Measurements from ENCODE around the gene SUPT5H.

The SUPT5H gene

DNA sequence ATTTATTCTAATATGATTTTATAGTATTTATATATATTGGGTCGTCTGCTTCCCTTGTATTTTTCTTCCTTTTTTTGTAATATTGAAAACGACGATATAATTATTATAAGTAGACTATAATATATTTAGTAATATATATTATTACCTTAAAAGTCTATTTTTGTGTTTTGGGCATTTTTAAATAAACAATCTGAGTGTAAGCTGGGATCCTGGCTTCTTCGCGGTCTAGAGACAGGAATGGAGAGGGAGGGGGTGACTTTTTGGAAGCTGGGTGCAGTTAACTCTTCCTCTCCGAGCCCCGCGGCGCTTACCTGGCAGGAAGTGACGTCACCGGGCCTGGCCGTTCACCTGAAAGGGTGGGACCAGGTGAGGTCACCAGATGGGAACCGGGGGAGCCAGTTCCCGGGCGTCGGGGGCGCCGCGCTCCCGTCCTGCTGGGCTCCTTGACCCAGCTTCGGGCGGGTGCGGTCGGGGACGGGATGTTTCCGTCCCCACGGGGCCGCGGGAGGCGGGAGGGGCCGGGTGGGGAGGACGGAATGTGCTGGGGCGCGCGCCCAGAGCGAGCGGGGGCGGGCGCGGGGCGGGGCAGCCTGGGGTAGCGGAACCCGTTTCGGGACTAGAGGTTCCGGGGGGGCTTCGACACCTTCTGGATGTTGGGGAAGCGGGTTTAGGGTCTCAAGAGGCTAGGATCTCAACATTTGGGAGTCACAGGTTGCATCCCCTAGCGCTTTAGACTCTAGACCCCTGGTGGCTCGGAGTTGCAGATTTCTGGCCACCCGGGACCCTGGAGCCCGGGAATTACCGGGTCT is 36.0 kb upstream of the SUPT5H start:
- DNase-seq (ENCODE audit: low read depth in 3 of 3, low spot score in 1 of 3) = peak; percentile 67 to 85 (median 84)

DNA sequence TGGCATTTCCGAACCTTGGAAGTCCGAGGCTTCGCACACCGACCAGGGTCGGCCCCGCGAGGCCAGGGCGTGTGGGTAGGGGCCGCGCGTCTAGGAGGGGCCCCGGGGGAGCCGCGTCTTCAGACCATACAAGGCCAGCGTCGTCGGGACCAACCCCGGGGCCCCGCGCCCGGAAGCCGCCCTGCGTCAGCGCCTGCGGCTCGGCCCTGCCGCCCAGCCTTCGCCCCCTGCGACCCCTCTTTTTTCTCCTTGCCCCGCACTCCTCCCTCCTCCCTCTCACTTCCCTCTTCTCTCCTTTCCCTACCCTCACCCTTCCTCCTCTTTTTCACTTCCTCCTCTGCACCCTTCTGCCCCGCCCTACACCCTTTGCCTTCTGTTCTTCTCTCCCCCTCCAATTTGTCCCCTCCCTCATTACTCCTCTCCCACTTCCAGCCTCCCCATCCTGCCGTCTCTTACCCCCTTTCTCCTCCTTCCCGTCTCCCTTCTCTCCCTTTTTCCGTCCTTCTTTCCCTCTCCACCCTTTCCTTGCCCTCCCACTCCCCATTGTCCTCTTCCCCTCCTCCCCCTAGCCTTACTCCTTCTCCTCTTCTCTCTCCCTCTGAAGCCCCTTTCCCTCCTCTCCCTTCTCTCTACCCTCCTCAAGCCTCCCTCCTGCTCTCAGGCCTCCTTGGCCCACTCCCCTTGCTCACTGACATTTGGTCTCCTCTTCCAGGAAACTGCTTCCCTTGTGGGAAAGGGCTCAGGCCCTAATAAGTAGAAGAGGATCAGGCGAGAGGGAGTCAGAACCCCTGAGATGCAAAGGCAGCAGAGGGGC is 35.2 kb upstream of the SUPT5H start:
- DNase-seq (ENCODE audit: low read depth in 3 of 3, low spot score in 1 of 3) = peak in 2 of 3 donors; percentile 58 to 65

DNA sequence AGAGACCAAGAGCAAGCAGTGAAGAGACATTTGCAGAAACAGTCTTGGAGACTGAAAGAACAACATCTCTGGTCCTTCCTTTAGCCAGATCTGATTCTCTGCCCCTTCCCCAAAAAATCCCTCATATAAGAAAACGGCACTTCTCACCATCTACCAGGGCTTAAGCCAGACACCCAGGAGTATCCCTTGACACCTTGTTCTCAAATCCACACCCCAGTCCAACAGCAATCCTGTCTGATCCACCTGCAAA is 34.6 kb upstream of the SUPT5H start:
- no peak for DNase-seq (ENCODE audit: low read depth in 3 of 3, low spot score in 1 of 3)

DNA sequence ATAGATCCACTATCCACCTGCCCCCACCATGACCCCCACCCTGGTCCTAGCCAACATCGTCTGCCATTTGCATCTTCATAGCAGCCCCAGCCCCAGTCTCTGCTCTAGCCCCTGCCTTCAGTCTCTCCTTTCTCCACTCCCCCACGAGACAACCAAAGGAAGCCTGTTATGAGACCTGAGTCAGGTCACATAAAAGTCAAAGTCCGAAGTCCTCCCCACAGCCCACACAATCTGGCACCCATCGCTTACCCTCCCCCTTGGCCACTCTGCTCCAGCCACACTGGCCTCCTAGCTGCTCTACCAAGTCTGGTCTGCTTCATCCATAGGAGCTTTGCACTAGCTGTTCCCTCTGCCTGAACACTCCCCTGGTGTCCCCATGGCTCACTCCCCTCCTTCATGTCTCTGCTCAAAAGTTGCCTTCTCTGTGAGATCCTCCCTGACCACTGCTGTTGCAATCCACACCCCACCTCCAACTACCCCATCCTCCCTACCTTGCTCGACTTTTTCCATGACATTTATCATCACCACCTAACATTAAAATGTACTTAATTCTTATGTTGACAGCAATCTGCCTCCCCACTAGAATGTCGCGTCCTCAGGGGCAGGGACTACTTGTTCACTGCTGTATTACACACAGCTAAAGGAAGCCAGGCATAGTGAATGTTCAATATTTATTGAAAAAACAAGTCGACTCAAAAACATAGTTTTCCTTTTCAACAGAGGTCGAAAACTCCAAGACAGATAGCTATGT is 34.1 kb upstream of the SUPT5H start:
- no peak for DNase-seq (ENCODE audit: low read depth in 3 of 3, low spot score in 1 of 3)

DNA sequence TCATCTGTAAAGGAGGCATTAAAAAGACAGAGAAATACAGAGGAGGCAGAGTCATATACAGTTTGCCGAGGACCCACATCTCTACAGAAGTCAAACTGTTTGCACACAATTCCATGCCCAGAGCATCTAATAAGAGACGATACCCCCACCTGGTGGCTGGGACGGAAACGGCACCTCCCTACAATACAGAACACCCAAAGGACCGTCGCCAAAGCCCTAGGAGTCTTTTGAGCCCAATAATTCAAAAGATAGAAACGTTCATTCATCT is 33.6 kb upstream of the SUPT5H start:
- peak; percentile 79 to 86 (median 85) for DNase-seq (ENCODE audit: low read depth in 3 of 3, low spot score in 1 of 3)

DNA sequence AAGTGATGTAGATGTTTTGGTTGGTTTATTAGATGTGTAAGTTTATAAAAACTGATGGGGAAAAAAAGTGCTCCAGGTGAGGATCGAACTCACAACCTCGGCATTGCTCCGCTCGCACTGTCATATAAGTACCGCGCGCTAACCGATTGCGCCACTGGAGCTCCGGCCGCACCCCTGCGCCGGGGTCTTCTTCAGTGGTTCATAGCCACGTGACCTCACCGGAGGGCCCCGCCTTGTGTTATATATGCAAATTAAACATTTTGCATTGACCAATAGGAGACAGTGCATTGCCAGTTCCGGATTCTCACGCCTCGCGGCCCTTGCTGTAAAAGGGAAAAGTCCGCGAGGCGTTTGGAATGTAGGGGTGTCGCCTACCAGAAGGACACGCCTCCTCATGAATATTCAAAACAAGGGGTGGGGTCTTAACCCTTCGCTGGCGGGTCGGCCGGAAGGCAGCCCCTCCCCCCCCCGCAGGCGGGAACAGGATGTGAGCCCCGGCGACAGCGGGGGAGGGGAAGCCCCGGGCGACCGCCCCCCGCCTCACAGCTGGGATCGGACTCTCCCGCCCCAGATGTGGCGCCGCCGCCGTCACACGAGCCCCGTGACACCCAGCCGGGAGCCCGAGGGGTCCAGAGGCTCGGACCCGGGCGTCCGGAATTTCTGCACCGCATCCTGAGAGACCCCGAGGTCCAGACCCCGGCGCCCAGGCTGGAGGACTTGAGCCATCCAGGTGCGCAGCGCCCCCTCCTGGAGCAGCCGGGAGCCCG is 33.1 kb upstream of the SUPT5H start, which contains the start of gene PLEKHG2:
Gene PLEKHG2 (plus strand): TSS at position 570 of the 767 bp plus-strand sequence. CDS start 1,418 bp downstream, outside the sequence.
- DNase-seq (ENCODE audit: low read depth in 3 of 3, low spot score in 1 of 3) = peak; percentile 94 to 100 (median 99)

DNA sequence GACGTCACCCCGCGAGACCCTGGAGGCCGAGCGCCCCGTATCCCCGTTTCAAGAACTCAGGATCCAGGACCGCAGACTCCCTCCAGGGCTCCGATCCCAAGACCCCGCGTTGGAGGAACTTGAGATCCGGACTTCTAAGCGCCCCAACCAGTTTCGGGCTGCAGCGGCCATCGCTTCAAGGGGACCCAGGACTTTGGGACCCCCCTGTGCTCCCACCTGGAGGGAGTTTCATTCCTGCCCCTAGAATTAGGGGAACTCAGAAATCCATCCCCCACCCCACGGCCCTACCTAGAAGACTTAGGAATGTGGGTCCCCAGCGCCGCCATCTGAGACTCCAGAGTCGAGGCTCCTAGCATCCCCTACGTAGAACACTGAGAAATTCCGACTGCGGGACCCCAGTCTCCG is 32.5 kb upstream of the SUPT5H start:
- DNase-seq (ENCODE audit: low read depth in 3 of 3, low spot score in 1 of 3) = no peak

DNA sequence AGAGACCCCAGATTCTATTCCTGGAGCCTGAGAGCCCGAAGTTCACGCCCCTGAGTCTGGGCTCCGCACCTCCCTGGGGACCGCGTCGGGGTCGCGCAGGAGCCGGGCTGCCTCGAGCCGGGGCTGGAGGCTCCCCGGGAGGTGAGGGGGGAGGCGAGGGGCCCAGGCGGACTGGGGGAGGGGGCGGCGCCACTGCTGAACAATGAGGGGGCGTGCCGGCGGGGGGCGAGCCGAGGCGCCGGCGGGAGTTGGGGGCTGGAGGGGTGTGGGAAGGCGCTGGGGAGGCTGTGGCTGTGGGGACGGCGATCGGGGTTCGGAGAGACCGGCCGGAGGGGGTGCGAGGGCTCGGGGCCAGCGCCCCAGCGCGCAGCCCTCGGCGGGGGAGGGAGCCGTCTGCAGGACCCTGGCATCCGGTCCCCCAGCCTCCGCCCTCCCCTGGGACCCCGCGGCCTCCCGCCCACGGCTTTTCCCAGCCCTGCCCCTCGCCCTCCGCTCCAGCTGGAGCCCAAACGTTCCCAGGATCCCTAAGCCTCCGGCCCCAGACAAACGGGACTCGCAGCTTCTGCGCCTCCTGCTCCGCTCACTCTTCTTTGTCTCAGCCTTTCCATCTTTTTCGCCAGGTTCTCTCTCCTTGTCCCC is 32.0 kb upstream of the SUPT5H start:
- DNase-seq (ENCODE audit: low read depth in 3 of 3, low spot score in 1 of 3) = no peak

DNA sequence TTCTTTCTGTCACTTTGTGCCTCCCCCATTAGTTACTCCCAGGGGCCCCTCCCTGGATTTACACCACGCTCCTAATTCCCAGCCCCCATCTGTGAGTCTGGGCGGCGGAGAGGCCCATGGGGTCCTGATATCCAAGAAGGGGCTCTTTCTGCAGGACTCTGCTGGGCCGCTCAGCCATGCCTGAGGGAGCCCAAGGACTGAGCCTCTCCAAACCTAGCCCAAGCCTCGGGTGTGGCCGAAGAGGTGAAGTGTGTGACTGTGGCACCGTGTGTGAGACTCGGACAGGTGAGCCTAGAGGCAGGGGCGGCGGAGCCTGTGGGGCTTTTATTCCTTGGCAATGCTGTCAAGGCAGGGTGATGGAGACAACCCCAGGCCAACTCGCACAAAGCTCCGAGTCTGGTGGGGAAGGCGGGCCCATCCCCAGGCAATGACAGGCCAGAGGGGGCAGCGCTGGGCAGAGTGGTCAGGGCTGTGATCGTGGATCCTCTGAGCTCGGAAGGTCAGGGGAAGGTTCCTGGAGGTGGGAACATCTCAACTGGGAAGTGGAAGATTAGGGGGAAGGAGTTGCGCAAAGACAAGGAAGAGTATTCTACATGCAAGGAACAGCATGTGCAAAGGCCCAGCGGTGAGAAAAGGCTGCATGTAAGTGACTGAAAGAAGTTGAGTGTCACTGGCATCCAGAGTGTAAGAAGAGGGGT is 31.3 kb upstream of the SUPT5H start:
- DNase-seq (ENCODE audit: low read depth in 3 of 3, low spot score in 1 of 3) = no peak

DNA sequence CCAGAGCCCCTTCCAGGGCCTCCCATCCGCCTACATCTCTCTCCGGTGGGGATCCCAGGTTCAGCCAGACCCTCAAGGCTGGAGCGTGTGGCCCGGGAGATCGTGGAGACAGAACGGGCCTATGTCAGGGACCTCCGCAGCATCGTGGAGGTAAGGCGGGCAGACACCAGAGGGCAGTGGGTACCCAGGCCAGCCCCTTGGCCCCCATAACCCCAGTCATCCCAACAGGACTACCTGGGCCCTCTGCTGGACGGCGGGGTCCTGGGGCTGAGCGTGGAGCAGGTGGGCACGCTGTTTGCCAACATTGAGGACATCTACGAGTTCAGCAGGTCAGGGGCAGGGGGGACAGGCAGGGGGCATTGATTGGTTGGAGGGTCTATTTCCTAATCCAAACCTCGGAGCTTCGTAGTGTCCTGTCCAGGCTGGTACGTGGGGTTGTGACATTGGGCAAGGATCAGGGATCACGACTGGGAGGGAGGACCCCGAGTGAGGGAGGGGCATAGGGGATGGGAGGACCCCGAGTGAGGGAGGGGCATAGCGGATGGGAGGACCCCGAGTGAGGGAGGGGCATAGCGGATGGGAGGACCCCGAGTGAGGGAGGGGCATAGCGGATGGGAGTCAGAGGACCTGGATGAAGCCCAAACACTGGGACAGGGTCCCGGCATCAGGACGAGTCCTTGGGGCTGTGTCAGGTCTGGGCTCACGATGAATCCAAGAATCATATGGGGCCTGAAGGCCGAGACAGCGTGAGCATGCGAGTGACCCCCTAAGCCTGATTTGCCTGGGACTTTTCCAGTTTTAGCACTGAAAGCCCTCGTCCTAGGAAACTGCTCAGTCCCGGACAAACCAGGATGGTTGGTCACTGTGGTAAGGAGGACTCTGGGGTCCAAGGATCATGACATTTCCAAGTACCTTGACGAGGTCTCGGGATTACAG is 30.0 kb upstream of the SUPT5H start:
- DNase-seq (ENCODE audit: low read depth in 3 of 3, low spot score in 1 of 3) = no peak

DNA sequence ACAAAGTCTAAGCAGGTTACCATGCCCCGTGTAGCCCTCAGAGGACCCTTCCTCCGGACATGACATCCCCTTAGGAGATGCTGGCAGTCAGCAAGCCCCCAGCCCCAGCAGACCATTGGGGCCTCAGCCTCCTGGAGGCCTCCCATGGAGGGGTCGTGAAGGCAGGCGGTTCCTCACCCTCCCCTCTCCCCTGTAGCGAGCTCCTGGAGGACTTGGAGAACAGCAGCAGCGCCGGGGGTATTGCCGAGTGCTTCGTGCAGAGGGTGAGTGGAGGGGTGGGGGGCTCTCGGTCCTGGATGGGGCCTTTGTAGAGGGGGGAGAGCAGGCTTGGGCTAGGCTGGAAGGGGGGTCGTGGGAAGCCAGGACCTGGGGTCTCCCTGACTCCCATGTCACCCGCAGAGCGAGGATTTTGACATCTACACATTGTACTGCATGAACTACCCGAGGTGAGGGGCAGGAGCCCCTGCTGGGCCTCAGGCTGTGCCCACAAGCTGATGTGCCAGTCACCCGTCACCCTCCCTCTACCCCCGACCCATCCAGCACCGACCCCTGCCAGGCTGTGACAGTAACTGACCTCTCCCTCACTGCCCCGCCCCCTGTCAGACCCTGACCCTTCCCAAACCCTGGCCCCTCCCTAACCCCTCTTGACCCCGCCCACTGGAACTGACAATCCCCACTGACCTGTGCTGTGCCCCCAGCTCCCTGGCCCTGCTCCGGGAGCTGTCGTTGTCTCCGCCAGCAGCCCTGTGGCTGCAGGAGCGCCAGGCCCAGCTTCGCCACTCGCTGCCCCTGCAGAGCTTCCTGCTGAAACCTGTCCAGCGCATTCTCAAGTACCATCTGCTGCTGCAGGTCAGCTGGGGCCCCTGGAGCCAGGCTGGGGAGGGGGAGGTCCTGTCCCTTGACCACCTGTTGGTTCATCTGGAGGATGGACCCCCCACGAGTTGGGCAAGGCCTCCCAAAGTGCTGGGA is 28.9 kb upstream of the SUPT5H start:
- no peak for DNase-seq (ENCODE audit: low read depth in 3 of 3, low spot score in 1 of 3)

DNA sequence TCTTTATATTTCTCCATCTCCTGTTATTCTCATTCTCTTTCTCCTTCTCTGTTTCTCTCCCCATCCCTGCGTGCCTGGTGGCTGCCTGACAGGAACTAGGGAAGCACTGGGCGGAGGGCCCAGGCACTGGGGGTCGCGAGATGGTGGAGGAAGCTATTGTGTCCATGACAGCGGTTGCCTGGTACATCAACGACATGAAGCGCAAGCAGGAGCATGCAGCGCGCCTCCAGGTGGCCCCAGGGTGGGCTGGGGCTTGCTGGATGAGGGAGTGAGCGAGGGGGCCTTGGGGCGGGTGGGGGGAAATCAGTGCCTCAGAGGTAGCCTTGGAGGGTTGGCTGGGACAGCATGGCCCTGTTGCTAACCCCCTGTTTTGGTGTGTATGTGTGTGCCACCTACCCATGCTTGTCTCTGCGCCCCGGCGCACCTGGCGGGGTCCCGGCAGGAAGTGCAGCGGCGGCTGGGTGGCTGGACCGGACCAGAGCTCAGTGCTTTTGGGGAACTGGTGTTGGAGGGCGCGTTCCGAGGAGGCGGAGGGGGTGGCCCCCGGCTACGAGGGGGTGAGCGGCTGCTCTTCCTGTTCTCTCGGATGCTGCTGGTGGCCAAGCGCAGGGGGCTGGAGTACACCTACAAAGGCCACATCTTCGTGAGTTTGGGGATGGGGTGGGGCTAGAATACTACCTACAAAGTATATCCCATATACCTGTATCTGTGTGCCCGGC is 27.8 kb upstream of the SUPT5H start:
- no peak for DNase-seq (ENCODE audit: low read depth in 3 of 3, low spot score in 1 of 3)

DNA sequence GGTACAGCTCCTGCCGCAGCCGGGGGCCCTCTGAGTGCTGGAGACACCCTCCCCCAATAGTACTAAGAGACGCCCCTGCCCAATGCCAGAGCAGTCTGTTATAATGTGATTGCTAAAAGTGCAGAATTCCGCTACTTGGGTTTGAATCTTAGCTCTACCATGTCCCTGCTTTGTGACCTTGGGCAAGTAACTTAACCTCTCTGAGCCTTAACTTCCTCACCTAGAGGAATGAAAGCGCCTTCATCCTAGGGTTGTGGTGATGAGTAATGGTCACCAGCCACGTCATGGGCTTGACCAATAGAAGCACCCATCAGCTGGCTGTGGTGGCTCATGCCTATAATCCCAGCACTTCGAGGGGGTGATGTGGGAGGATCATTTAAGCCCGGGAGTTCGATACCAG is 26.4 kb upstream of the SUPT5H start:
- no peak for DNase-seq (ENCODE audit: low read depth in 3 of 3, low spot score in 1 of 3)

DNA sequence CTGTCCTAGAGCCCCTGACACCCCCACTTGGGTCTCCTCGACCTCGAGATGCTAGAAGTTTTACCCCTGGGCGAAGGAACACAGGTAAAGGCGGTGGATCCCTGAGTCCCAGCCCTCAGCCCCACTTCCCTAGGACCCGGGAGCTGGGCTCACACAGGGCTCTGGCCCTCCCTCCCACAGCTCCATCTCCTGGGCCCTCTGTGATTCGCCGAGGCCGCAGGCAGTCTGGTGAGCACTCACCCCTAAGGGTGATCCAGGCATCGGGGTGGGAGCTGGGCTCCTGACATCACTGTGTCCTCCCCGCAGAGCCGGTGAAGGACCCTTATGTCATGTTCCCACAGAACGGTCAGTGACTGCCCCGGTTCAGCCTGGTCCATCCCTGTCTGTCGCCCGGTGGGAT is 24.6 kb upstream of the SUPT5H start:
- DNase-seq (ENCODE audit: low read depth in 3 of 3, low spot score in 1 of 3) = no peak

DNA sequence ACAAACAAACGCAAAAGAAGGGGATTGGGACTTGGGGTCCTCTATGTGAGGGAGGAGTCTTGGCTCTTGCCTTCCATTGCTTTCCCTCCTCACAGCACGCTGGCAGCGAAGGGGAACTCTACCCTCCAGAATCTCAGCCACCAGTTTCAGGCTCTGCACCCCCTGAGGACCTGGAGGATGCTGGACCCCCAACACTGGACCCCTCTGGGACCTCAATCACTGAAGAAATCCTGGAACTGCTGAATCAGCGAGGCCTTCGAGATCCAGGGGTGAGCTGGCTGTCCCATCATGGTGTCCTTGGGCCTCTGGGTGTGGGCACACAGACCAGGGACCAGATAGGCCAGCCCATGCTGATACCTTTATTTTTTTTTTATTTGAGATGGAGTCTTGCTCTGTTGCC is 23.4 kb upstream of the SUPT5H start:
- no peak for DNase-seq (ENCODE audit: low read depth in 3 of 3, low spot score in 1 of 3)

DNA sequence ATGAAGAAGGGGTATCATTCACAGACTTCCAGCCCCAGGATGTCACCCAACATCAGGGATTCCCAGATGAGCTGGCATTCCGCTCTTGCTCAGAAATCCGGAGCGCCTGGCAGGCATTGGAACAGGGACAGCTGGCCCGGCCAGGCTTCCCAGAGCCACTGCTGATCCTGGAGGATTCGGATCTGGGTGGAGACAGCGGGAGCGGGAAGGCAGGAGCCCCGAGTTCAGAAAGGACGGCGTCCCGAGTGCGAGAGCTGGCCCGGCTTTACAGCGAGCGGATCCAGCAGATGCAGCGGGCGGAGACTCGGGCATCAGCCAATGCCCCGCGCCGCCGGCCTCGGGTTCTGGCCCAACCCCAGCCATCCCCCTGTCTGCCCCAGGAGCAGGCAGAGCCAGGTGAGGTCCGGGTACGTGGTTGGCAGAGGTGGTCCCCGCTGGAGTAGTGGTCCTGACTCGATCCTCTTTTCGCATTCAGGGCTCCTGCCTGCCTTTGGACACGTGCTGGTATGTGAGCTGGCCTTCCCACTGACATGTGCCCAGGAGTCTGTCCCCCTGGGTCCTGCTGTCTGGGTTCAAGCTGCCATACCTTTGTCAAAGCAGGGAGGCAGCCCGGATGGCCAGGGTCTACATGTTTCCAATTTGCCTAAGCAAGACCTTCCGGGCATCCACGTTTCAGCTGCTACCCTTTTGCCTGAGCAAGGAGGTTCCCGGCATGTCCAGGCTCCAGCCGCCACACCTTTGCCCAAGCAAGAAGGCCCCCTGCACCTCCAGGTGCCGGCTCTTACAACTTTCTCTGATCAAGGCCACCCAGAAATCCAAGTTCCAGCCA is 21.9 kb upstream of the SUPT5H start:
- DNase-seq (ENCODE audit: low read depth in 3 of 3, low spot score in 1 of 3) = no peak

DNA sequence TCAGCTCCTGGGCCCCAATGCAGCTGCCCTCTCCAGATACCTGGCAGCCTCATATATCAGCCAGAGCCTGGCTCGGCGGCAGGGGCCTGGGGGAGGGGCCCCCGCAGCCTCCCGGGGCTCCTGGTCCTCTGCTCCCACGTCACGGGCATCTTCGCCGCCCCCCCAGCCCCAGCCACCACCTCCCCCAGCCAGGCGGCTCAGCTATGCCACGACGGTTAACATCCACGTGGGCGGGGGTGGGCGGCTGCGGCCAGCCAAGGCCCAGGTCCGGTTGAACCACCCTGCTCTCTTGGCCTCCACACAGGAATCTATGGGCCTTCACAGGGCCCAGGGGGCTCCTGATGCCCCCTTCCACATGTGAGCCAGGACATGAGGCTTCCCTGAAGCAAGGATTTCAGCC is 20.4 kb upstream of the SUPT5H start:
- DNase-seq (ENCODE audit: low read depth in 3 of 3, low spot score in 1 of 3) = no peak

All from stimulated activated CD4-positive, alpha-beta T cell treated with anti-CD3 and anti-CD28 coated beads, TNF-alpha, amount 100 ng/mL, for 1 hour (primary cell).